HG03039 (cell line): ENCODE results near the gene FAM114A1.
"Not testable (repeated sequence)": the region's sequence is repeated elsewhere in the genome, so short reads cannot be mapped to it uniquely, and the experiment has no call there.

Experiments
- ATAC-seq: cut with Tn5 transposase; IDR thresholded peaks from one replicate; pipeline ENCODE4 v1.9.1; 2021; ENCODE audit warnings: mild to moderate bottlenecking, moderate library complexity; ENCODE audit not compliant: unreplicated experiment

FAM114A1 gene

DNA sequence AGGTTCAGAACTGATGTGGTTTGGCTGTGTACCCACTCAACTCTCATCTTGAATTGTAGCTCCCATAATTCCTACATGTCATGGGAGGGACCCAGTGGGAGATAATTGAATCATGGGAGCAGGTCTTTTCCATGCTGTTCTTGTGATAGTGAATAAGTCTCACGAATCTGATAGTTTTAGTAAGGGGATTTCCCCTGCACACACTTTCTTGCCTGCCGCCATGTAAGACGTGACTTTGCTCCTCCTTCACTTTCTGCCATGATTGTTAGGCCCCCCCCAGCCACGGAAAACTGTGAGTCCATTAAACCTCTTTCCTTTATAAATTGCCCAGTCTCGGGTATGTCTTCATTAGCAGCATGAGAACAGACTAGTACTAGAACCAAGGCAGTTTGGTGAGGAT lies 91.6 kb downstream of the FAM114A1 start:
- ATAC-seq: not testable (repeated sequence)

DNA sequence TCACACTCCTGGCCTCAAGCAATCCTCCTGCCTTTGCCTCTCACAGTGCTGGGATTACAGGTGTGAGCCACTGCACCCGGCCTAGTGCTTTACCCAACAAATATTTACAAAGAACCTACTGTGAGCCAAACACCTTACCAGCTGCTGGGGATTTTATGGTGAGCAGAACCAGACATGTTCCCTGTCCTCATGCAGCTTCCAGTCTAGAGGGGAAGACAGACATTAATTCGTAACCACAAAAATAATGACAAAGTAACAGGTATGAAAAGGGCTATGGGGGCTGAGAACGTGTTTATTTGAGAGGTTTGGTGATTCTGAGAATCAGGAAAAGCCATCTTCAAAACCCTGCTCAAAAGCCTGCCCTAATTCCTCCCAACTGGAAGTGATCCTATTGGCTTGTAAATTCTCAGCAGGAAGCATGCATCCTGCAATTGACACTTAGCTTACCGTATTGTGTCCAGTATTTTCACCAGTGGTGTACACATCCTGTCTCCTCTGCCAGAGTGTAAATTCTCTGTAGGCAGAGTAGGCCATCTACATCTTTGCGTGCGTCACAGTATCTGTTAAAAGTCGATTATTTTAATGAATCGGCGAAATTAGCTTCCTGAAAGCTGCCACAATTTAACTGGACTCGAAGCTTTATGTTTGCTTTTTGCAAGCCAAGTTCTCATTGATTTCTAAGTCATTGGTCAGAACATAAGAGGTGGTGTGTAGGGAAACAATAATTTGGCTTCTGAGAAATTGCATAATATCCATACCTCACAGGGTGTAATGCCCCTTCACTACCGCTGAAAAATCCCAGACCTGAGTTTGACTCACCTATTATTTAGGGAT lies 97.6 kb downstream of the FAM114A1 start:
- no peak for ATAC-seq

DNA sequence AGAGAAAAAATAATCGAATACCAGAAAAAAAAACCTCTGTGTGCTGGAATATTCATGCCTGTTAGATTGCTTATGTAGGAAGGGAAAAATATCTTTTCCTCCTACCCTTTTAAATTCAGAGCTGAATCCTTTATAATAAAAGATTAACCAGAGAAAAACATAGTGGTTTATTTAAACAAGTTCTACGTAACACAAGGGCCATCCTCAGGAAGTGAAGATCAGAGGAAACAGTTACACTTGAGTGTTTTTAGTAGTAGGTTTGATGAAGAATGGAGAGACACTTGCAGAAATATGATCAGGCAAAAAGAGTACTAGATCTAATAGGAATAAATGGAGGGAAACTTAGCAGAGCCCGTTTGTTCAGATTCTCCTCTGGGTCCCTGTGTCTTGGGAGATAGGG lies 98.3 kb downstream of the FAM114A1 start:
- ATAC-seq: no peak

DNA sequence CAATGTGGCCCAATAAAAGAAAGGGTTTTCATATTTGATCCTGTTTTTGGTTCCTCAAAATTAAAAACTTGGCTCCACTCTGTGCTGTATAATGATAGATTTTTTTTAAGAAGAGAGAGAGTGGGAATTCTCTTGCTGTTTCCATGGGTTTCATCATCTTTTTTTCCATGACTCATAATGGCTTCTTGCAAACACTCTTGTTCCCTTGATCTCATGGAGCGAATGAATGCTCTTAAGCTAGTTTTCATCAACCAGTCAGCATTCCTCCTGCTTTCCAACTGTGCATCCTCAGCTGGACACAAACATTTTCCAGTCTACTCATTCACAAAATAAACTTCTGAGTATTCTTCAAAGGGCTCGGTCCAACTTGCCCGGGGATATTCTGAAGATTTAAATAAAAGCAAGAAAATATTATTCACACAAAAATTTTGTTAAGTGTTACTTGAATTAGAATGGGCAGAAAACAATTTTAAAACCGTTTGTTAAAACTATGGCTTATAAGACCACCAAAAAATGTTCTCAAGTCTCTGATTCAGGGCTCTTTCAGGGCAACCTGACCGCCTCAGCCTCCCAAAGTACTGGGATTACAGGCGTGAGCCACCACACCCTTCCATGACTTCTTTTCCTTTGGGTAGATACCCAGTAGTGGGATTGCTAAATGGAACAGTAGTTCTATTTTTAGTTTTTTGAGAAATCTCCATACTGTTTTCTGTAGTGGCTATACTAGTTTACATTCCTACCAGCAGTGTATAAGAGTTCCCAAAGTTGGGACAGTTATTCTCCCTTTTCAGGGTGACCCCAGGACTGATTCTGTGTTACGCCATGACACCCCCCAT lies 99.9 kb downstream of the FAM114A1 start:
- ATAC-seq: no peak

DNA sequence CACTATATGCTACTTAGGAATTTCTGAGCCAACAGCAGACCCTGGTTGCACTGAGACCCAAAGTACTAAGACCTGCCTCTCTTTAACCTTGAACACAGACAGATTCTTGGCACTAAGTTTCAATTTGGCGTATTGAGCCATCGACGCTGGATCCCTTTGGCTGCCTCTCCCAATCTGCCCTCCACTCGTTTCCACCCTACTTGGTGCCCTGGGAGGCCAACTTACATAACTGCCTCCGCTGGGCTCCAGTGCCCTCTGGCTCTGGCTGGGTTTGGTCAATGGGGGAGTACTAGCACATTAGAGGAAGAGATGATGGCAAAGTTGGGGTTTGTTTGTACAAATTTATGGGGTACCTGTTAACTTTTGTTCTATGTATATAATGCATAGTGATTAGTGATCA lies 101.1 kb downstream of the FAM114A1 start:
- no peak for ATAC-seq

DNA sequence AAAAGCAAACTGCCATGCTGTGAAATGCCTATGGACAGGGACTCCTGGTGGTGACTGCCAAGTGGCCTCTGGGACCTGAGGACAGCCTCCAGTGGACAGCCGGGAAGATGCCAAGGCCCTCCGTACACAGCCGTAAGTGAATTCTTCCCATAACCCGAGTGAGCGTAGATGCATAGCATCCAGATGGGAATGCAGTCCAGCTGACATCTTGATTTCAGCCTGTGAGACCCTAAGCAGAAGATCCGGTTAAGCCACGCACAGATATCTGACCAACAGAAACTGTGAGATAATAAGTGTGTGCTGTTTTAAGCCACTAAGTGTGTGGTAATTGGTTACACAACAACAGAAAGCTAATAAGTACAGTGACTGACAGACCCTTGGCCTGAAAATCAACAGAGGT lies 108.7 kb downstream of the FAM114A1 start:
- no peak for ATAC-seq

DNA sequence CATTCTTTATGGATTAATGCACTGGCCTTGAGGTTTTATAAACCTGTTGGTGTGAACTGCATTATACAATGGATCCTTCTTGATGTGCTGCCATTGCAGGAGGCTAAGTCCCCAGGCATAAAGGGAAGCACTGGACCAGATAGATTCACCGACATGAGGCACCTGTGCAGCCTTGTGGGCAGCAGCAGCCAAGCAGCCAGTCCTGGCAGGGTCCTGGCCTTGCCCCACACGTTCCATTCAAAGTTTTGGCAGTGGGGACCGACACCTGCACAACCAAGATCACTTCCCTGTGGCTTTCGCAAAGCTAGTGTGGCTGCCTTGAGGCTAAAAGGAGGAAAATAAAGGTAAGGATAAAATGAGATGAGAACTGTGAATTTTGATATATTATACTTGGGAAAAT lies 111.5 kb downstream of the FAM114A1 start:
- no peak for ATAC-seq

DNA sequence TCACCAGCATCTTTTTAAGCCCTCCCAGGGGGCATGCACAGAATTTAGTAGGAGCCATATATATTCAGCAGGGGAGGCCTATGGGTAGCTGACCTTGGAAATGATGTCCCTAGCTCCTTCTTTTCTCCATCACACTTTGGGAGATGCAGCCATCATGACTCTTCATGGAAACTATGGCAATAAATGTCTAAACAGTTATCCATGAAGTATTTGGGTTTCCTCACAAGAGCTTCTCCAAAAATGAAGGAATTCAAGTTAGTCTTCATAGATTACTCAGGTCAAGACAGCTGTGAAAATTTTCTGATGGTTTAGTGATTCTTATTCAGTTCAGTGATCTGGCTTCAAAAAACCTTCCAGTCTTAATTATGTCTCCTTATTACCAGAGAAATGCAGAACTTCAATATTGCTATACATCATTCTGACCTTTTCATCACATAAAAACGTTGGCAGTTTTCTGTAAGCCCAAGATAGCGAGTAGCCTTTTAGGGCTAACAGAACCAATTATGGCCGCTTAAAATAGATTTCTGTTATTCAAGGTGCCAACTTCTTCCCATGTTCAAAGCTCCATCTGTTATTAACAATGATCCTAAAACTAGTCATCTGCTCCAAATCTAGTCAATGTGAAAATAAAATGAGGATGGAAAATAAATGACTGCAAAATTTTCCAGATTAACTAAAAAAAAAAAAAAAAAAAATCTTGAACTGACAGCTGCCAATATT lies 112.1 kb downstream of the FAM114A1 start:
- ATAC-seq: no peak

DNA sequence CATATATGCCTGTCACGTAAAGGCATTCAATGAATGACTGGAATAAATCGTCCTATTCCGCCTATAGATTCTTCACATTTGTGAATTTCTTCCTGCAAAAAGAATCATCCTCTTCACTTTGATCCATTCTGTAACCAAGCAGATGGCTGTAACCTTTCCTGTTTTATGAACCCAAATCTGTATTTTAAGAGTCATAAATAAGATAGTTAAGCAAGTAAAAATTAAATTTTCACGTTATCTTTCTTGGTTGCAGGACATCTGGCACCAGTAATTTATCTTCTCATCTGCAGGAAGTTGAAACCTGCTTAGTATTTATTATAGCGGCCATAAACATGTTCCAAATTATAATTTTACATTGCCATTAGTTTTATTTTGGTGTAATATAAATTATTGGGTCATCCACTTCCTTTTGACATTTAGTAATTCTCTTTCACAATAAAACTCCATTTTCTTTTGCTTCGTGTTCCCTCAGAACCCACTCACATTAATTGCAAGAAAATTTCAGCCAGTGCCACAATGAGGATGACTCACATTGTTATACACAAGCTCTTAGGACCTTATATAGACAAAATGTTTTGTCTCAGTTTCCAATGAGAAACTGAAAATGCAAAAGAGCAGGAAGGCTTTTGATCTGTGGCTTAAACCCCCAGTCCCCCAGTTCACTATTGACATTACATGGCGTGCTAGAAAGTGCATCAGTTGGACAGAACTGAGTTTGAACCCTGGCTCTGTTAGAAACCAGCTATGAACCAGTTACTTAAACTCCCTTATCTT lies 113.5 kb downstream of the FAM114A1 start:
- no peak for ATAC-seq

DNA sequence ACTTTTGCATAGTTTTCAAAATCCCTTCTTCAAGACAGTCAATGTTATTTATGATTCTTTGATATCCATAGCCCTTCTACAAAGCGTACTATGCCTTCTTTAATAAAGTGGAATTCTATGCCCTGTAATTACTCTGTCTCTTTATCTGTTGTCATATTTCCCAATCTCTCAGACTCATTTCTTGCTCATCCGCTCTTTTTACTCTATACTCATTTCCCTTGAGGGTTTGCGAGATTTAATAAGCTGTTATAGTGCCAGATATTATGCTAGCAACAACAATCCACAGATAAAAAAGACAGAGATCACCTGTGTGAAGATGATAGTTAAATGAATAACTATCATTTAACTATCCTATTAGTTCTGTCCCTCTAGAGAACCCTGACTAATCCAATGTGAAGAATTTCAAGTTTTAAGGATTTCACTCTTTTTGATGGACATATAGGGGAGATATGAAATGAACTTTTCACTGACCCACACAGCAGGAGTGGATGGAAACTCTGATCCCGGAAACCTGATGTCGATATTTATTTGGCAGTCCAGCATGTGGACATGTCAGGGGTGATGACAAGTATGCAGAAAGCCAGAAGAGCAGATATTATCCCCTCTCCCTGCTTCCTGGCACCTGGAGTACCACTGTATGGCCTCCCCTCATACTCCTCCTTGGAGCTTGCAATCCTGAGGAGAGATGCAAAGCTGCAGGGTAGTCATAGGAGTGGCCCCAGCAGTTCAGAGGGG lies 114.9 kb downstream of the FAM114A1 start:
- no peak for ATAC-seq

DNA sequence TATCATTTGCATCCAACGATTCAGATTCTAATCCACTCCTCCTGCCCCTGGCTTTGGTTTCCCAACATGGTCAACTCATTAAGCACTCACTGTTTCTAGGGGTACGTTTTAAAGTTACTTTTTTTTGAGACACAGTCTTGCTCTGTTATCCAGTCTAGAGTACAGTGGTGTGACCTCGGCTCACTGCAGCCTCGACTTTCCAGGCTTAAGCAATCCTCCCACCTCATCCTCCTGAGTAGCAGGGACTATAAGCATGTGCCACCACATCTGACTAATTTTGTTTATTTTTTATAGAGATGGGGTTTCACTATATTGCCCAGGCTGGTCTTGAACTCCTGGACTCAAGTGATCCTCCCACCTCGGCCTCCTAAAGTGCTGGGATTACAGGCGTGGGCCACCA lies 115.7 kb downstream of the FAM114A1 start:
- no peak for ATAC-seq

DNA sequence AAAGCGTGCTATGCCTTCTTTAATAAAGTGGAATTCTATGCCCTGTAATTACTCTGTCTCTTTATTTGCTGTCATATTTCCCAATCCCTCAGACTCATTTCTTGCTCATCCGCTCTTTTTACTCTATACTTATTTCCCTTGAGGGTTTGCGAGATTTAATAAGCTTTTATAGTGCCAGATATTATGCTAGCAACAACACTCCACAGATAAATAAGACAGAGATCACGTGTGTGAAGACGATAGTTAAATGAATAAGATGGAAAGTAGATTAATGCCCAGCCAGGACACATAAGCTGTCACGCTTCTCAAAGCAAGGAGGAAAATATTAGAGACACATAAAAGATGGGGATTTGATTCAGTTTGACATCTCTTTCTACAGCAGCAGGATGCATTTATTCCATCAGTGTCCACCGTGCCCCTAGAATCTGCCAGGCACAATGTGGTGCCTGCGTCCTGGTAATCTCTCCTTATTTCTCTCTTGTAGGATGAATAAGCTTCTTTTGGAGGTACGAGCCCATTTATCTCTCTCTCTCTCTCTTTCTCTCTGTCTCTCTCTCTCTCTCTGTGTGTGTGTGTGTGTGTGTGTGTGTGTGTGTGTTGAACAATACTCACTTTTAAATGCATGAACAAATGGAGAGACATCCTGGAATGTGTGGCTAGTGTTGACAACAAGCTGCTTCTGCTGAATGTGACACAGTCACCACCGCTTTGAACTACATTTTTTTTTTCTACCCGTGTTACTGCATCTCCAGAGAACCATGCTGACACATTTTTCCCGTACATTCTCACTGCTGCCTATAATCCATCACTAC lies 116.4 kb downstream of the FAM114A1 start:
- no peak for ATAC-seq

DNA sequence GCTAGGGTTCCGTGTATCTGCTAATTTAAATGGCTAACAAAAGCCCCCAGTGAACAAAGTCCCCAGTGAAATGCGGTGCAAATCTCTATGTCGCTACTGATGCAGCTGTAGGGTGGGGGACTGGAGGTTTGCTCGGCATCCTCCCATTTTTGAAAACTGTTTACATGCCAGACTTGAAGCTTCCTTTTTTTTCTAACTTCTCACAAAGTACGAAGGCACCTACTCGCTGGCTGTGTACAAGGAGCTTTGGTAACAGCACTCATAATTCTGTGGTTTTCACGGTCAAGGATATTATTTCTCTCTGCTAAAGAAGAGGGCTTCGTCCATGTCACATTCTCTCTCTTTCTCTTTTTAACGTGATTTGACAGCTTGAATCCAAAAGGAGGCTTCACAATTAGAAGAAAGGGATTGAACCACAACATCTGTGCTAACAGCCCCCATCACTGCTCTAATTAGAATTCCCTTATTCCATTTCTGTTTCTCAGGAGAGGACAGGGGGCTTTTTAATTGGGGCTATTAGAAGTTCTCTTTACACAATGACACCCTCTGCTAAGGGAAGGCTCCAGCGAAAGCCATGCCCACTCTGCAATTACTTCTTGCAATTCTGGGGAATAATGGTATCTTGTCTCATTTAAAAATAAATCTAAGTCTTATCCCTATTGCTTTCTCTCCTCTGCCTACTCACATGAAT lies 117.9 kb downstream of the FAM114A1 start:
- ATAC-seq: no peak

DNA sequence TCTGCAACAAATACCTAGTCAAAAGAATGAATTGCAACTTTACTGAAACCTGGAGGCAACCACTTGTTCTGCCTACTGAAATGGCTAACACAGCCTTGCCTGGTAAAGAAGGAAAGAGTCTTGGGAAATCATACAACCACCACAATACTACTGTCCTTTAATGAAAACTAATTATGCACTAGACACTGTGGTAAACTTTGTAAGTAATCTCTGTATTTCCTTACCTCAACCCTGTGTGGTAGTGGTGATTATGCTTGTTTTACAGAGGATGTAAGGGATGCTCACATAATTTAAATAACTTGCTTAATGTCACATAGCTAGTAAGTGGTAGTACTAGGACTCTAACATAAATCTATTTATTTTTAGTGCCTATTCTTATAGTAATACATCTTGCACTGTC lies 119.9 kb downstream of the FAM114A1 start:
- no peak for ATAC-seq

DNA sequence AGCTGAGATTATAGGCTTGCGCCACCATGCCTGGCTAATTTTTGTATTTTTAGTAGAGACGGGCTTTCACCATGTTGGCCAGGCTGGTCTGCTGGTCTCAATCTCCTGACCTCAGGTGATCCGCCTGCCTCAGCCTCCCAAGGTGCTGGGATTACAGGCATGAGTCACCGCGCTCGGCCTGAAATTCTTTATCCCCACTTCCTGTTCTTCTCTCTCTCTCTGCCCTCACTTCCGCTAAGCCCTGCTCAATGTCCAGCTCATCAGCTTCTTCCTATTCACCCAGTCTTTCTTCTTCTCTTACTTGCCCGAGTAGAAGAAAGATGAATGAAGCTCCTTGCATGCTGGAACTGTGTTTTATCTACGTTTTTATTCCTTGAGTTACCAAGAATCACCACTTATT lies 120.7 kb downstream of the FAM114A1 start:
- ATAC-seq: not testable (repeated sequence)

DNA sequence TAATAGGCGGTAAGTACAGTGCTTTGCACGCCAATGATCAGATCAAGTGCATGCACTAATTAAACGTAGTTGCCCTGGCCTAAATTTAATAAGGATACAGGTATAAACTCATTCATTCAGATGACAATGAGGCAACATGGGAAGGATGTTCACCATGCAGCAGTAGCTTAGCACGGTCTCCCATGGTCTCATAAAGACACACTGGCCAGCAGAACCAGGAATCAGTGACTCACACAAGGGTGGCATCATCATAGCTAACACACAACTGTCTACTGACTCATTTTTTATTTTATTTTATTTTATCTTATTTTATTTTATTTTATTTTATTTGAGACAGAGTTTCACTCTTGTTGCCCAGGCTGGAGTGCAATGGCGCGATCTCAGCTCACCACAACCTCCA lies 121.9 kb downstream of the FAM114A1 start:
- no peak for ATAC-seq

DNA sequence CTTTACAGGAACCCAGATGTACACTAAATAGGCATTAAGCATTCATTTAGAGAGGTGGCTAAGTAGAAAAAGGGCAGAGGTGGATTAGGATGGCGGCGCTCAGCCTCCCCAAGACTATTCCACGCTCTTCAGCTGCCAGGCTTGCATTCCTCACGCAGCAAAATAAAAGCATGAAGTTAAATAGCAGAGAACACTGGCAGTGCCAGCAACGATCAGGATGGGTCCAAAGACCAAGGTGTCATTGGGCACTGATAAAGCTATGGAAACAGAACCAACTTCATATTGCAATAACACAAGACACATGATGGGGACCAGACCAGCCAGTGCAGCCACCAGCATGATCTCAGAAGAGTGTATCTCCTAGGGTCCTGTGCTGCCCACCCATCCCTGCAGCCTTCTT lies 122.6 kb downstream of the FAM114A1 start:
- ATAC-seq: no peak

DNA sequence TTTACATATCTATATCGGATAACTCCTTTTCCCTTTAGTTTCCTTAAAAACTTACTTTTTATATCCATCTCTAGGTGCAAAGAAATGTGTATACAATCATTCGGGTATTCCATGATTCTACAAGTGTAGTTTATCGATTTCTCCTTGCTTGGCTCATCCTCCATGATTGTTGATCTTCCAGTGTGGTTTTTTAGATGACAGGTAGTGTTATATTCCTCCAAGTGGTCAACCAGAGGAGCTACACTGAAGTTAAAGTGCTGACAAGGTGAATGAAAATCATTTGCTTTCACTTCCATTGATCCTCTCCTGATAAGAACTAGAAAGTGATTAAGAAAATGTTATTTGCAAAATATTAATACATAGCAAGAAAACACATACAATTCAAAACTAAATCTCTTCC lies 126.1 kb downstream of the FAM114A1 start:
- ATAC-seq: no peak

DNA sequence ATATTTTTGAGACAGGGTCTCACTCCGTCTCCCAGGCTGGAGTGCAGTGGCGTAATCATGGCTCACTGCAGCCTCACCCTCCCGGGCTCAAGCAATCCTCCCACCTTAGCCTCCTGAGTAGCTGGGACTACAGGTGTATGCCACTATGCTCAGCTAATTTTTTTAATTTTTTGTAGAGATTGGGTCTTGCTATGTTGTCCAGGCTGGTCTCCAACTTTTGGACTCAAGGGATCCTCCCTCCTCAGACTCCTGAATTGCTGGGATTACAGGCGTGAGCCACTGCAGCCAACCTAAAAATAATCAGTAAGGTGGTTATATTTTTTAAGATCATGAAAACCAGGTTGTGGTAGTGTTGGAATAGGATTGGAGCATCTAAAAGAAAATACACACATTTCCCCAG lies 126.5 kb downstream of the FAM114A1 start:
- no peak for ATAC-seq
